Gastrocnemius medialis (tissue), 4 donors: Measurements from ENCODE around the gene DROSHA. TPM values are rescaled to one million over a fixed set of nuclear protein-coding genes. Genes with fewer than 3 reads are reported as not detected.
"Not testable (repeated sequence)": the region's sequence is repeated elsewhere in the genome, so short reads cannot be mapped to it uniquely, and the experiment has no call there.

Experiments used
- ATAC-seq, 2 donors: fragments of 150-250 bp; one replicate each; pipeline ENCODE4 v1.9.1; 2016
- DNase-seq, 2 donors: peaks; one replicate each; pipeline ENCODE4 v3.0.0-alpha.2; 2019
- H3K27ac ChIP-seq, 4 donors: fragments of 200-600 bp; sonication (generic); 1 replicate in 1 of 4; 2 replicates in 3 of 4; pipeline ENCODE4 v1.5.1; 2016 to 2018; ENCODE audit warnings: mild to moderate bottlenecking in 2 of 4, moderate library complexity in 1 of 4
- H3K27me3 ChIP-seq, 3 donors: fragments of 200-600 bp; sonication (generic) in 2 of 3; 1 replicate in 1 of 3; 2 replicates in 2 of 3; pipeline versions ENCODE4 v1.5.1 to v1.6.0; 2016 to 2019; ENCODE audit warnings: mild to moderate bottlenecking in 1 of 3, moderate library complexity in 1 of 3
- H3K36me3 ChIP-seq, 2 donors: fragments of 200-600 bp; sonication (generic) in 1 of 2; one replicate each; pipeline ENCODE4 v1.5.1; 2017 to 2018
- H3K4me1 ChIP-seq, 2 donors: fragments of 200-600 bp; sonication (generic) in 1 of 2; one replicate each; pipeline ENCODE4 v1.5.1; 2016 to 2017; ENCODE audit warnings: mild to moderate bottlenecking in 2 of 2
- H3K4me3 ChIP-seq, 4 donors: fragments of 200-600 bp; sonication (generic) in 3 of 4; 1 replicate in 1 of 4; 2 replicates in 3 of 4; pipeline ENCODE4 v1.5.1; 2016 to 2019; ENCODE audit warnings: mild to moderate bottlenecking in 2 of 4
- H3K9me3 ChIP-seq, 3 donors: fragments of 200-600 bp; sonication (generic) in 2 of 3; 1 replicate in 1 of 3; 2 replicates in 2 of 3; pipeline ENCODE4 v1.5.1; 2016 to 2019
- CTCF ChIP-seq, 5 experiments: fragments of 450-650 bp in 3 of 5; fragments of 200-600 bp in 2 of 5; sonication (generic) in 2 of 5; IDR thresholded peaks in 4 of 5; conservative IDR thresholded peaks in 1 of 5; 1 replicate in 4 of 5; 2 replicates in 1 of 5; pipeline ENCODE4 v1.5.1; 2016 to 2019; ENCODE audit warnings: antibody characterized with exemption in 5 of 5, mild to moderate bottlenecking in 3 of 5, moderate library complexity in 3 of 5
- POLR2A ChIP-seq, 2 donors: fragments of 450-650 bp; IDR thresholded peaks; one replicate each; pipeline ENCODE4 v1.6.1; 2017; ENCODE audit warnings: antibody characterized with exemption in 2 of 2, mild to moderate bottlenecking in 2 of 2, moderate library complexity in 2 of 2
- in situ Hi-C, 4 donors: fragments of 200-750 bp; cut with MboI; loops; one replicate each; pipeline versions ENCODE4 v1.15.0 to v1.8.0; 2017; ENCODE audit warnings: low sequenced_read_pairs in 4 of 4
- intact Hi-C: fragments of 100-400 bp; cut with DNase I; formaldehyde crosslinking; loops from one replicate; pipeline ENCODE4 v1.15.1; 2023; ENCODE audit warnings: low total_unique reads
- total RNA-seq, 4 donors: library from RNA; depleted of rRNA; stranded (reverse); fragments of >200 nt; gene quantifications; one replicate each; pipeline versions ENCODE4 v1.1.0 to v1.2.3, GENCODE V29; 2016

DROSHA gene
- total RNA-seq, 4 donors from 2014 or later = 9.2 to 28.8 (median 28.4) TPM

GRCh38 chr5:31362931-31363568 is 168.8 kb downstream of the DROSHA start:
- Histone ChIP-seq H3K36me3 (no peaks in the 10 kb centered on the region), H3K9me3 (no peaks in the 10 kb centered on the region), H3K4me3 (no peak overlapping the region), H3K4me1 (no peaks in the 10 kb centered on the region), H3K27me3 (no peaks in the 10 kb centered on the region), H3K27ac (no peak overlapping the region)
- no peak for TF ChIP-seq POLR2A (IDR thresholded peaks at IDR 0.05)
- no peak for TF ChIP-seq CTCF (IDR thresholded peaks at IDR 0.05 in 4 of 5, conservative IDR thresholded peaks at IDR 0.05 in 1 of 5)
- no peak for DNase-seq
- ATAC-seq = no peak
- intact Hi-C loops = no loop called here
- in situ Hi-C loops = no loop called here

DNA sequence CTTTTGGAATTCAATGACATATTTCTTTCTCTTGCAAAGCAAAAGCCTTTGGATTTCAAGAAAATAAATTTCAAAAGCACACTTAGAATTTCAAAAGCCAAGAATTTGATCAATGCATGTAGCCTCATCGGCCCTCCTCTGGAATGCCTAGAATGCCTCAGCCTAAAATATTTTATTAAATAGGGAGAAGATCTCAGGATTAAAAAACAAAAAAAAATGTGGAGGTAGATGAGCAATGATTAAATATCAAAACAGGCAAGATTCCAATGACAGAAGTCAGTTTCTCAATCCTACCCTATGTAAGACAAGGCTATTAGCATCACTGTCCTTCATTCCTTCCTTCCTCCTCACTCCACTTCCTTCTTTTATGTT is 169.4 kb downstream of the DROSHA start:
- intact Hi-C loops = no loop called here
- H3K27me3 ChIP-seq = no peaks in the 10 kb centered on the region
- ATAC-seq = no peak

DNA sequence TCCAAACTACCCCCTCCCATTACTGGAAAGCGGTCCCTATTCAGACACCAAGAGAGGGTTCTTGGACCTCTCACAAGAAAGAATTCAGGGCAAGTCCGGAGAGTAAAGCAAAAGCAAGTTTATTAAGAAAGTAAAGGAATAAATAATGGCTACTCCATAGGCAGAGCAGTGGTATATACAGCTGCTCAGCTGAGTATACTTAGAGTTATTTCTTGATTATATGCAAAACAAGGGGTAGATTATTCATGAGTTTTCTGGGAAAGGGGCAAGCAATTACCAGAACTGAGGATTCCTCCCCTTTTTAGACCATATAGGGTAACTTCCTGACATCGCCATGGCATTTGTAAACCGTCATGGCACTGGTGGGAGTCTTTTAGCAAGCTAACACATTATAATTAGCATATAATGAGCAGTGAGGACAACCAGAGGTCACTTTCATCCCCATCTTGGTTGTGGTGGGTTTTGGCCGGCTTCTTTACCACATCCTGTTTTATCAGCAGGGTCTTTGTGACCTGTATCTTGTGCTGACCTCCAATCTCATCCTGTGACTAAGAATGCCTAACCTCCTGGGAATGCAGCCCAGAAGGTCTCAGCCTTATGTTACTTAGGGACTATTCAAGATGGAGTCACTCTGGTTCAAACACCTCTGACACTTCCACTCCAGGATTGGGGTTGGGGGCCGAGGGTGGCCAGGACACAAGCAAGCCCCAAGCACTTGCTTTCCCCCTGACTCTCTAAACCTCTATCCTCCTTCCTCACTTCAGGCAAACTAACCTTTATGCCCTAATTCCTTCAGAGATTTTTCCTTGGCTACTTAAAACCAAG is 170.0 kb downstream of the DROSHA start:
- ATAC-seq, H3K27me3 ChIP-seq, in situ Hi-C loops, intact Hi-C loops, H3K27ac ChIP-seq, DNase-seq, H3K4me3 ChIP-seq, H3K9me3 ChIP-seq, H3K36me3 ChIP-seq, H3K4me1 ChIP-seq: not testable (repeated sequence)

More for the DNA sequence above, 169.4 kb downstream of the DROSHA start:
- H3K4me3 ChIP-seq = no peak overlapping the region
- no peak for DNase-seq
- no peak overlapping the region for H3K27ac ChIP-seq
- H3K36me3 ChIP-seq = no peaks in the 10 kb centered on the region
- no peaks in the 10 kb centered on the region for H3K9me3 ChIP-seq
- TF ChIP-seq CTCF (IDR thresholded peaks at IDR 0.05 in 4 of 5, conservative IDR thresholded peaks at IDR 0.05 in 1 of 5) = no peak
- TF ChIP-seq POLR2A (IDR thresholded peaks at IDR 0.05) = no peak
- in situ Hi-C loops = no loop called here
- no peaks in the 10 kb centered on the region for H3K4me1 ChIP-seq

DNA sequence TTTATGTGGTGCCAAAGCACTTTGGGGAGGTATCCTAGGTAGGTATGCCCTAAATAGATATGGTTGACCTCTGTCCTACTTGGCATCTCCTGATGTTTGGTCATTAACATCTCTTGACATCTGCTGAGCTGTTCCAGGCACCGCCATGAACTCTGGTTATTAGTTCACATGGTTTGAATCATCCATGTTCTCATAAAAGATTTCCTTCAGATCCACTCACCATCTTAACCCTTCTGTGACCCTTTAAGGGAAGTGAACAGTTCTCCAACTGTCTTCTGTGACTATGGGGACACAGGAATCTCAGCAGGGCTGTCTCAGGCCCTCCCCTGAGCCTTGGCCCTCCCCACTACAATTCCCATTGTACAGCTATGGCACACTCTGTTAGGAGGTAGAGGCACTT is 170.7 kb downstream of the DROSHA start:
- no peaks in the 10 kb centered on the region for H3K36me3 ChIP-seq
- ATAC-seq = no peak
- in situ Hi-C loops = no loop called here

More for the DNA sequence above, 170.7 kb downstream of the DROSHA start:
- no peak for DNase-seq
- no peaks in the 10 kb centered on the region for H3K4me1 ChIP-seq
- H3K27me3 ChIP-seq = no peaks in the 10 kb centered on the region
- H3K9me3 ChIP-seq = no peaks in the 10 kb centered on the region
- H3K4me3 ChIP-seq = no peak overlapping the region
- H3K27ac ChIP-seq = no peak overlapping the region
- TF ChIP-seq CTCF (IDR thresholded peaks at IDR 0.05 in 4 of 5, conservative IDR thresholded peaks at IDR 0.05 in 1 of 5) (no peak), POLR2A (IDR thresholded peaks at IDR 0.05) (no peak)
- intact Hi-C loops = no loop called here
